Esophagus muscularis mucosa (tissue), 3 donors: Measurements from ENCODE around the gene ARHGEF12.

Experiments
- POLR2A ChIP-seq: fragments of 450-650 bp; IDR thresholded peaks from one replicate; pipeline ENCODE4 v1.6.1; 2017; ENCODE audit warnings: antibody characterized with exemption, moderate library complexity, mild to moderate bottlenecking, low read depth
- TF ChIP-seq, protein P1 (sequence below), 3 experiments: fragments of 200-600 bp in 2 of 3; fragments of 450-650 bp in 1 of 3; sonication (generic) in 2 of 3; IDR thresholded peaks; one replicate each; pipeline ENCODE4 v1.5.1; 2017 to 2019; ENCODE audit warnings: antibody characterized with exemption in 3 of 3, mild to moderate bottlenecking in 2 of 3, moderate library complexity in 1 of 3

- TF ChIP-seq, protein P1, sequence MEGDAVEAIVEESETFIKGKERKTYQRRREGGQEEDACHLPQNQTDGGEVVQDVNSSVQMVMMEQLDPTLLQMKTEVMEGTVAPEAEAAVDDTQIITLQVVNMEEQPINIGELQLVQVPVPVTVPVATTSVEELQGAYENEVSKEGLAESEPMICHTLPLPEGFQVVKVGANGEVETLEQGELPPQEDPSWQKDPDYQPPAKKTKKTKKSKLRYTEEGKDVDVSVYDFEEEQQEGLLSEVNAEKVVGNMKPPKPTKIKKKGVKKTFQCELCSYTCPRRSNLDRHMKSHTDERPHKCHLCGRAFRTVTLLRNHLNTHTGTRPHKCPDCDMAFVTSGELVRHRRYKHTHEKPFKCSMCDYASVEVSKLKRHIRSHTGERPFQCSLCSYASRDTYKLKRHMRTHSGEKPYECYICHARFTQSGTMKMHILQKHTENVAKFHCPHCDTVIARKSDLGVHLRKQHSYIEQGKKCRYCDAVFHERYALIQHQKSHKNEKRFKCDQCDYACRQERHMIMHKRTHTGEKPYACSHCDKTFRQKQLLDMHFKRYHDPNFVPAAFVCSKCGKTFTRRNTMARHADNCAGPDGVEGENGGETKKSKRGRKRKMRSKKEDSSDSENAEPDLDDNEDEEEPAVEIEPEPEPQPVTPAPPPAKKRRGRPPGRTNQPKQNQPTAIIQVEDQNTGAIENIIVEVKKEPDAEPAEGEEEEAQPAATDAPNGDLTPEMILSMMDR (IDR thresholded peaks at IDR 0.05) = no peak
- no peak for TF ChIP-seq POLR2A
Observed at GRCh38 chr11:120529214-120529613, 193.0 kb downstream of the ARHGEF12 start.
